UCSD-AML1 (cell line): ENCODE data around the gene PPM1H.
"Not testable (repeated sequence)": the region's sequence is repeated elsewhere in the genome, so short reads cannot be mapped to it uniquely, and the experiment has no call there.

Experiments used
- DNase-seq: peaks from one replicate; lab custom pipeline; 2025; ENCODE audit not compliant: unreplicated experiment; lab: John Stamatoyannopoulos, UW

Gene PPM1H

DNA sequence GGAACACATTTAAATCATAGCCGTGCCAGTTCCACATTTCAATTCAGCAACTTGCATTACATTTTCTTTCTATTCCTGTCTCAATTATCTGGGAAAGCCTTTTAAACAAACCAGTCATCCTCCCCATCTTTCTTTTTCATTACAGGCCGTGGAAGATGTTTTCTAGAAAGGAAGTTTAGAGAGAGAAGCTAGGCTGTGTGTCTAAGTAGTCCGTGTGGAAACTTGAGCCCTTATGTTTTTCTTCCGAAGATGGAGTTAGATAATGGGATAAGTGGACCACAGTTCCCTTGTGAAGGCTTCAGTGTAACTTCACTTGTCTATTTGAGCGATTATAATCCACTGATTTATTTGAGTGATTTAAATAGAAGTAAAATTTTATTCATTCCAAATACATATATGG, 12.4 kb upstream of the PPM1H start:
- DNase-seq: no peak

- DNase-seq: no peak
Measured at GRCh38 chr12:62943779-62944395, 8.9 kb upstream of the PPM1H start.

- not testable (repeated sequence) for DNase-seq
Measured at GRCh38 chr12:62942316-62942715, 7.4 kb upstream of the PPM1H start.

GRCh38 chr12:62934239-62934798, 631 bp downstream of the PPM1H start:
- peak; percentile 37 for DNase-seq

DNA sequence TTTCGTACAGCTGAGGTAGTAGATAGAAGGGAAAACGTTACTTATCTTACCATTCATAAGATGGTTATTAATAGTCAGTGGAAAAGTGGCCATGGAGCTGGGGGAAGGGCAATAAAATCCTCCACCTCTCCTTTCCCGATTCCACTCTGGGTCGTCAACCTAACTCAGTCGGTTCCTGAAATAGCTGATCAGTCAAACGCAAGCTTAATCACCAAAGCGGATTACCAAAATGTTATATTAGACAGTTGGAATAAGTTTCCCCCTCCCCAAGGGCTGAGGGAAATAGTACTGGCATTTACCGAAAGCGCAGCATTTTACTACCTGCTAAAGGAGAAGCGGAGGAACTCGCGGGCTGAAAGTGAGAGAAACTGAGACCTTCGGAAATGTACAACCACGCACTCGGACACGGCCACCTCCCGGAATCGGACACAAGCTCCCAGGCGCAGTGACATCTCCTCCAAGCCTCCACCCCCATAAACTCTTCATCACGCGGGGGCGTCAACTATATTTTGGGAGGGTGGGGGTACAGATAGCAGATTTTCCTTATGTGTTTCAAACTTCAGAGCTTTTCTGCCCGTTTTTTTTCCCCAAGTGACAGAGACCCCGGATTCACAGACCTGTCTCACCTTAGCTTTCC, 1.2 kb downstream of the PPM1H start:
- no peak for DNase-seq

DNA sequence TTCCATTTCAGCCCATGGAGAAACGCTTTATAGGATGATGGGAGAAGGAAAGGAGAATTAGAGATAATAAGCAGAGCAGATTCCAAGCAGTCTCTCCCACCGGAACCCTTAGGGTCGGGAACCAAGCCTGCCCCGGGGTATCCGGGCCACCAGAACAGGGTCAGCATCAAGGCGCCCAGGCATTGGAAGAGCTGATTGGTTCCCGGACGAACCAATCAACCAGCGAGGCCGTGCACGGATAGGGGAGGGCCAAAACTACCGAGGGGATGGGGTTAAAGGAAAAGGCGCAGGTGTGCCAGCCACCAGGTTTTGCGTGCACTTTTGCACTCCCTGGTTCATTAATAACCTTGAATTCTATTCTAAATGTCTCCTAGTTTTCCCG, 1.7 kb downstream of the PPM1H start:
- no peak for DNase-seq

GRCh38 chr12:62931477-62931876, 3.5 kb downstream of the PPM1H start:
- DNase-seq: no peak

- DNase-seq: no peak
Measured at GRCh38 chr12:62930546-62931425, 4.2 kb downstream of the PPM1H start.

DNA sequence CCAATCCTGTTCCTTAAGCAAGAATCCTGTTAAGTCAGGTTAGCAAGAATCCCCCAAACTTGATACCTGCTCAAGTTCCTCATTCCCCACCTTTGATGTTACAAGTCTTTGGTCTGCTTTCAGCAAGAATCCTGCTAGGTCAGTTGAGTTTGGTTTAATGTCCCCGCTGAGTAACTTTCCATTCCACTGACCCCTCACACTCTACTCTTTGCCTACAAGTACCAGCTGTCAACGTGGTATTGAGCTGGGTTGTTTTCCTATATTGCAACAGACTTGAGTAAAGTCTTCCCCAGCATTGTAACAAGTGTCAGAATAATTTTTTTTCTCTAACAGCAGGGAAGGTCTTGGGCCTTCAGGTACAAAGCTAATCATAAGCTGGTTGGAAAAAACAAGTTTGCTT, 6.3 kb downstream of the PPM1H start:
- DNase-seq: no peak

DNA sequence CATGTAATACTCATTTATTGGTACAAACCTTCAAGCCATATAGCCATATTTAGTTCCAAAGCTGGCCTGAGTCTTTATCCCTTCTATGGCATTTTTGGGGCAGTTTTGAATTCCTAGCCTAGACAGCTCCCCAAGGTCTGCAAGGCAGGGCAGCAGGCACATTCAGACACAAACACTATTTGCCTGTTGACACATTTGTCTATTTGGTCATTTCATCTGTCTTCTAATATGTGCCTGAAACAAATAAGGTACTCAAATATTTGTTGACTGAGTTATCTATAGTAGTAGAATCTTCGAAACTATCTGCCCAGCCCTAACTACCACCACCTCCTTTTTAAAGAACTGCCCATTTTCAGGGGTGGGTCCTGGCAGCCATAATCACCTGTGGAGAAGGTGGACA, 9.3 kb downstream of the PPM1H start:
- no peak for DNase-seq

DNA sequence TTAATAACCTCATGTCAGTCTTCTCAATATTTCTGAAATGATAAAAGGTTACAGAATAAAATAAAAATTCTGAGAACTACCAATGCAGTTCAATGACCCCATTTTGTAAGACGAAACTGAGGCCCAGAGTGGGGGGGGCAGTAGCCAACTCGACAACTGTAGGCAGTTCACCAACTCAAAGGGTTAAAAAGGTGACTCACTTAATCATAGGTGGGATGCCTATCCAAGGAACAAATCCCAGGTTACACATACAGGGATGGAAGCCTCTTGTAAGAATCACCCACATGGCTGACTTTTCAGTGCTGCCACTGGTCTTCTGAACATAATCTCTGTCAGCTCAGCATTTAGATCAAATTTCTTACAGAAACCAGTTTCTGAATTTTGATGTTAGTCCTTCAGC, 10.9 kb downstream of the PPM1H start:
- DNase-seq: no peak

DNA sequence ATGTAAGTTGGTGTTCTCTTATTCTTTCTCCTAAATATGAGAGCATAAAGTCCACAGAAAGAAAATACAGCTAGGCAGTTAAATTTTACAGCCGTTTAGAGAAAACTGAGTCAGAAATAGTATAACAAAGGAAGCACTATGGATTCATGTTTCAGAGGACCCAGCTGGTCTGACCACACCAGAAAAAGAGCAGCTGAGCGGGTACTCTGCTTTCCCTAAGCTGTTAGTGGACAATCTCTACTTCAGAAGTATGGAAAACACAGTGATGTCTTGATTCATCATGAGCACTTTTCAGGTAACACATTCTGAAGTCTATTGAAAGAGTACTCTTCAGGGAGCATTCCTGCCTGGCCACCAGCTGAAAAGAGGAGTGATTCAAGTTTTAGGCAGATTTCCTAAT, 12.4 kb downstream of the PPM1H start:
- no peak for DNase-seq

- no peak for DNase-seq
Measured at GRCh38 chr12:62919838-62920237, 15.1 kb downstream of the PPM1H start.

DNA sequence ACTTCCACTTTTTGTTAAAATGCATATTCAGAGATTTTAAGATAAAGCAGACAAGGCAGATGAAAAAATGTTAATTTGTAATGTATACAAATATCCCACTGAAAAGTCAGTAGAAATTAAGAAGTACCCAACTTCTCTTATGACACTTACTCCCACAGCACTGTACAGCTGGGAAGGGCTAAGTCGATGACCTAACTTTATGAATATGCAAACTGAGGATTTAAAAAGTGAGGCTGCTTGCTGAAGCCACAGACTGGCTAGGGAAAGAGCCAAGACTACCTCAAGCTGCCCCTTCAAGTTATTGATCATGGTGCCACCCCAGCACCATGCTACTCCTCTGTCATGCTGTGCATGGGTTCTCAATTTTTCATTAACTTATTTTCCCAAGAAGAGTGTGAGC, 17.0 kb downstream of the PPM1H start:
- DNase-seq: no peak

DNA sequence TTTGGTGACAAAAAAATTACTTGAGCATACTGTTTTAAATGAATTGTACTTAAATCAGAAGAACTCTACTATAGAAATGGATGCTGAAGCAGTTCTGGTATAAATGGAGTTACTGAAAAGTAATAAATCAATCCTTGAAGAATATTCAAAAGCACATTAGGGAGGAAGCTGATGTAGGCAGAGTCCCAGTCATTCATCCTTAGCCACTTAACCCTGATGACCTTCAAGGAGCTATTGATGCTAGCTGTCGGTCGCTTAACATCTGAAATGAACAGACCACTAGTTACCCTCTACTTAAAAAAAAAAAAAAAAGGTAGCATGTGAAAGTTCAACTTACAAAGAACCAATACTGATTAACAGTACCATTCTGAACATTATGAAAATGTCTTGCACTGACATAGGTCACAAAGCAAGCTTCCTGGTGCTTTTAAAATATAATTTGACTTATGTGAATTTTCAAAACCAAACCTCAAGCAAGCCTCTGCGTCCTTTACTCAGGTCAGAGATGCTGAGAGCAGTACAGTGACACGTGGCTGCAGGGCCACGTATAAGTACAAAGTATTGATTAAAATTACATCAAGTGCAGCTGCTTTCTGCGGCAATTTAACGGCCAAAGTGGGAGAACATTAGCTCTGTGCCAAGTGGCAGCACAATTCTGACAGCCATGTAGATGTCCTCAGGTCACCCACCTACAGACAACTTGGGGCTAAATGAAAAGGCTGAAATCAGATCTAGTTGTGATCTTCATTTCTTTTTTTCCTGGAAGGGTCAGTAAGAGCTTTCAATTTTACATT, 18.1 kb downstream of the PPM1H start:
- no peak for DNase-seq

GRCh38 chr12:62915204-62915529, 19.8 kb downstream of the PPM1H start:
- DNase-seq: no peak

GRCh38 chr12:62914443-62915203, 20.3 kb downstream of the PPM1H start:
- DNase-seq: no peak

DNA sequence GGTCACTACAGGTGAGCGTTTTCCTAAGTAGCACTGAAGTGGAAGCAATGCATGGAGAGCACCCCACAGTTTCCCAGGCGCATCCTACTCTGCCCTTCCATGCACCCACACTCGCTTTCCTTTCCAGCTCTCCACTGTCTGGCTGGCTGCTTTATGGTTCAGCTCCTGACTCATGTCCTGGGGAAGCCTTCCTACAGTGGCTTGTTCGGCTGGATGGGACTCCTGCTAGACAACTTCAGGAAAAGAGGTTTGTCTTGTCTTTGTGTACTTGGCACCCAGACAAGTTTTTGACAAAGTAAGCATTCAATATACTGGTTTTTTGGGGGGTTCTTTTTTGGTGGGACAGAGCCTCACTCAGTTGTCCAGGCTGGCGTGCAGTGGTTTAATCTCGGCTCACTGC, 21.6 kb downstream of the PPM1H start:
- no peak for DNase-seq

- no peak for DNase-seq
Measured at GRCh38 chr12:62912644-62913043, 22.3 kb downstream of the PPM1H start.

GRCh38 chr12:62911286-62911685, 23.7 kb downstream of the PPM1H start:
- DNase-seq: no peak
